A549 (cell line): Measurements from ENCODE around the gene ABHD3. TPM values are rescaled to one million over a fixed set of nuclear protein-coding genes. Genes with fewer than 3 reads are reported as not detected.

Experiments
- ATAC-seq, 2 experiments: fragments of 200-7000 bp in 1 of 2; fragments of >200 bp in 1 of 2; cut with Nextera tagmentation in 1 of 2; cut with Tn5 transposase in 1 of 2; 3 replicates each; pipeline versions ENCODE4 v1.8.0 to v1.9.1; 2018 to 2020; ENCODE audit warnings: mild to moderate bottlenecking in 1 of 2, moderate library complexity in 1 of 2
- CTCF ChIA-PET: fragments of 300-600 bp; sonication (Branson Sonifier 250); formaldehyde crosslinking; extraction: SDS; loops from one replicate; lab custom pipeline; 2021; ENCODE audit warnings: antibody characterized with exemption, inconsistent platforms; lab: Yijun Ruan, JAX
- POLR2A ChIA-PET: fragments of 350-600 bp; formaldehyde crosslinking; extraction: SDS; loops from one replicate; lab custom pipeline; 2021; ENCODE audit warnings: antibody characterized with exemption, inconsistent platforms; lab: Yijun Ruan, JAX
- DNase-seq, 2 experiments: peaks; one replicate each; pipeline versions ENCODE4 v3.0.0 to v3.0.0-alpha.2; 2011 to 2016; ENCODE audit warnings: low read depth in 1 of 2, low spot score in 1 of 2
- FAIRE-seq: peaks from 2 replicates; lab custom pipeline; 2011; peaks lifted over from hg19 to GRCh38; lab: Jason Lieb, UNC
- H3K27ac ChIP-seq, 2 experiments: fragments of >200 bp; sonication (Bioruptor Twin); formaldehyde crosslinking; 3 replicates each; pipeline ENCODE4 v1.5.1; 2016 to 2017
- H3K4me1 ChIP-seq: fragments of >200 bp; sonication (Bioruptor Twin); formaldehyde crosslinking; 3 replicates; pipeline ENCODE4 v1.6.1; 2016
- H3K4me2 ChIP-seq: fragments of >200 bp; sonication (Bioruptor Twin); formaldehyde crosslinking; 3 replicates; pipeline ENCODE4 v1.6.1; 2016
- H3K4me3 ChIP-seq: fragments of >200 bp; sonication (Bioruptor Twin); formaldehyde crosslinking; 3 replicates; pipeline ENCODE4 v1.5.1; 2016
- H3K9me3 ChIP-seq: fragments of >200 bp; sonication (Bioruptor Twin); formaldehyde crosslinking; 3 replicates; pipeline ENCODE4 v1.6.1; 2016
- BCL3 ChIP-seq: fragments of >200 bp; sonication (Bioruptor Twin); formaldehyde crosslinking; IDR thresholded peaks from 3 replicates; pipeline ENCODE4 v1.6.1; 2016
- BHLHE40 ChIP-seq: IDR thresholded peaks from 2 replicates; pipeline ENCODE4 v1.6.1; 2012; ENCODE audit warnings: low read depth, low read length, inconsistent platforms
- CEBPB ChIP-seq, 2 experiments: fragments of >200 bp in 1 of 2; sonication (Bioruptor Twin) in 1 of 2; formaldehyde crosslinking in 1 of 2; IDR thresholded peaks; 2 replicates each; pipeline ENCODE4 v1.6.1; 2012 to 2016
- E2F6 ChIP-seq: IDR thresholded peaks from 2 replicates; pipeline ENCODE4 v1.6.1; 2012; ENCODE audit warnings: low read depth, borderline replicate concordance
- EHF ChIP-seq: fragments of 250-450 bp; sonication (Bioruptor Pico); IDR thresholded peaks from 2 replicates; pipeline ENCODE4 v1.5.0; 2020; ENCODE audit warnings: mild to moderate bottlenecking
- EHMT2 ChIP-seq: fragments of 200-600 bp; sonication (generic); IDR thresholded peaks from 2 replicates; pipeline ENCODE4 v1.6.1; 2016; ENCODE audit warnings: antibody characterized with exemption, low read depth, mild to moderate bottlenecking, moderate library complexity
- ELK1 ChIP-seq: fragments of 150-350 bp; IDR thresholded peaks from 2 replicates; pipeline ENCODE4 v1.6.1; 2014; ENCODE audit warnings: low read depth, mild to moderate bottlenecking, low read length
- FOSL2 ChIP-seq, 2 experiments: fragments of 450-650 bp in 1 of 2; fragments of >200 bp in 1 of 2; sonication (Bioruptor Twin) in 1 of 2; formaldehyde crosslinking; IDR thresholded peaks; 2 replicates each; pipeline versions ENCODE4 v1.5.0 to v1.6.1; 2016 to 2020; ENCODE audit warnings: mild to moderate bottlenecking in 1 of 2, moderate library complexity in 1 of 2
- FOXS1 ChIP-seq: fragments of 250-450 bp; sonication (Bioruptor Pico); IDR thresholded peaks from 2 replicates; pipeline ENCODE4 v1.5.0; 2020; ENCODE audit warnings: mild to moderate bottlenecking, moderate library complexity
- GATA3 ChIP-seq: IDR thresholded peaks from 2 replicates; pipeline ENCODE4 v1.6.1; 2012; ENCODE audit warnings: borderline replicate concordance
- HEYL ChIP-seq: fragments of 250-450 bp; sonication (Bioruptor Pico); IDR thresholded peaks from 2 replicates; pipeline ENCODE4 v1.8.0; 2021; ENCODE audit warnings: mild to moderate bottlenecking, moderate library complexity
- HOXB13 ChIP-seq: fragments of 250-450 bp; sonication (Bioruptor Pico); IDR thresholded peaks from 2 replicates; pipeline ENCODE4 v1.5.0; 2020; ENCODE audit warnings: low read depth, mild to moderate bottlenecking, moderate library complexity
- HOXB5 ChIP-seq: fragments of 250-450 bp; sonication (Bioruptor Pico); IDR thresholded peaks from 2 replicates; pipeline ENCODE4 v1.5.0; 2020; ENCODE audit warnings: mild to moderate bottlenecking, moderate library complexity
- JUN ChIP-seq, 2 experiments: fragments of >200 bp; sonication (Bioruptor Twin); formaldehyde crosslinking; IDR thresholded peaks; 2 replicates in 1 of 2; 3 replicates in 1 of 2; pipeline ENCODE4 v1.6.1; 2016 to 2017
- JUNB ChIP-seq: fragments of >200 bp; sonication (Bioruptor Twin); formaldehyde crosslinking; IDR thresholded peaks from 2 replicates; pipeline ENCODE4 v1.6.1; 2016
- KDM1A ChIP-seq: fragments of 200-600 bp; sonication (generic); IDR thresholded peaks from 2 replicates; pipeline ENCODE4 v1.6.1; 2016; ENCODE audit warnings: low read depth, mild to moderate bottlenecking
- MAFK ChIP-seq: fragments of 450-650 bp; IDR thresholded peaks from 2 replicates; pipeline ENCODE4 v1.6.1; 2014; ENCODE audit not compliant: partially characterized antibody
- MAX ChIP-seq: IDR thresholded peaks from 2 replicates; pipeline ENCODE4 v1.6.1; 2012
- MAZ ChIP-seq: fragments of 150-350 bp; IDR thresholded peaks from 2 replicates; pipeline ENCODE4 v1.6.1; 2014; ENCODE audit warnings: antibody characterized with exemption, low read depth, low read length, borderline replicate concordance
- NPAS2 ChIP-seq: fragments of 250-450 bp; sonication (Bioruptor Pico); IDR thresholded peaks from 2 replicates; pipeline ENCODE4 v1.8.0; 2022; ENCODE audit warnings: mild to moderate bottlenecking, moderate library complexity, borderline replicate concordance
- PBX3 ChIP-seq: IDR thresholded peaks from 2 replicates; pipeline ENCODE4 v1.6.1; 2012
- PHF8 ChIP-seq: fragments of 200-600 bp; sonication (generic); IDR thresholded peaks from 2 replicates; pipeline ENCODE4 v1.6.1; 2016; ENCODE audit warnings: low read depth, mild to moderate bottlenecking, antibody characterized with exemption, moderate library complexity, borderline replicate concordance
- POLR2AphosphoS2 ChIP-seq: conservative IDR thresholded peaks from 2 replicates; pipeline ENCODE4 v1.6.1; 2012; ENCODE audit warnings: low read length, improper control_type of control experiment, inconsistent platforms
- RAD21 ChIP-seq, 2 experiments: fragments of >200 bp in 1 of 2; sonication (Bioruptor Twin) in 1 of 2; formaldehyde crosslinking in 1 of 2; IDR thresholded peaks in 1 of 2; conservative IDR thresholded peaks in 1 of 2; 2 replicates in 1 of 2; 3 replicates in 1 of 2; pipeline ENCODE4 v1.6.1; 2012 to 2018; ENCODE audit warnings: inconsistent platforms in 1 of 2
- RARB ChIP-seq: fragments of 250-450 bp; sonication (Bioruptor Pico); IDR thresholded peaks from 2 replicates; pipeline ENCODE4 v1.8.0; 2021; ENCODE audit warnings: mild to moderate bottlenecking, moderate library complexity
- RCOR1 ChIP-seq: fragments of 150-350 bp; IDR thresholded peaks from 2 replicates; pipeline ENCODE4 v1.6.1; 2014; ENCODE audit warnings: antibody characterized with exemption, low read length, low read depth
- RFX5 ChIP-seq: fragments of 450-650 bp; IDR thresholded peaks from 2 replicates; pipeline ENCODE4 v1.7.1; 2014; ENCODE audit warnings: antibody characterized with exemption, mild to moderate bottlenecking, moderate library complexity
- RNF2 ChIP-seq: fragments of 200-600 bp; sonication (generic); IDR thresholded peaks from 2 replicates; pipeline ENCODE4 v1.6.1; 2016; ENCODE audit warnings: low read depth, mild to moderate bottlenecking, antibody characterized with exemption, moderate library complexity, borderline replicate concordance
- SREBF2 ChIP-seq: fragments of 450-650 bp; IDR thresholded peaks from 2 replicates; pipeline ENCODE4 v1.6.1; 2014; ENCODE audit warnings: mild to moderate bottlenecking, moderate library complexity
- TFCP2L1 ChIP-seq: fragments of 250-450 bp; sonication (Bioruptor Pico); IDR thresholded peaks from 2 replicates; pipeline ENCODE4 v1.5.0; 2021; ENCODE audit warnings: mild to moderate bottlenecking
- USF2 ChIP-seq: fragments of 450-650 bp; IDR thresholded peaks from 2 replicates; pipeline ENCODE4 v1.6.1; 2014; ENCODE audit warnings: antibody characterized with exemption
- ZFP36 ChIP-seq: fragments of 450-650 bp; IDR thresholded peaks from 2 replicates; pipeline ENCODE4 v1.6.1; 2014; ENCODE audit warnings: borderline replicate concordance; ENCODE audit not compliant: partially characterized antibody
- WGBS: methylation state at CpG from one replicate; pipeline ENCODE4 v1.1.6; 2017; ENCODE audit errors: missing lambda C conversion rate; 5-methylcytosine and 5-hydroxymethylcytosine counted together
- polyA plus RNA-seq, 4 experiments: library from polyadenylated mRNA; depleted of rRNA in 3 of 4; stranded (reverse); fragments of >200 nt; fragmentation: RNase III in 1 of 4; extraction: RNeasy Plus Mini Kit Qiagen cat#74134 plus additional on column Dnase treatment in 1 of 4; gene quantifications; 2 replicates in 3 of 4; 3 replicates in 1 of 4; pipeline ENCODE4 v1.2.3, GENCODE V29; 2011 to 2017

The ABHD3 gene
- polyA plus RNA-seq, 2 of the 4 experiments (the other 2 are of a cell fraction), result 24.4 to 28.0 TPM

- no peak overlapping the region for H3K4me2 ChIP-seq
- CTCF ChIA-PET, result no interaction called here
- no peak for TF ChIP-seq EHMT2
- TF ChIP-seq ELK1, result no peak
- no peak for TF ChIP-seq BHLHE40
- no peak for TF ChIP-seq SREBF2
- no peak for TF ChIP-seq MAX
- no peak for TF ChIP-seq MAFK
- no peak for TF ChIP-seq HEYL (CRISPR knock-in tag)
- TF ChIP-seq JUNB, result no peak
- TF ChIP-seq EHF (CRISPR knock-in tag), result no peak
- no peak for TF ChIP-seq CEBPB (IDR thresholded peaks at IDR 0.05)
- no peak for TF ChIP-seq RFX5
- no peak for TF ChIP-seq JUN (IDR thresholded peaks at IDR 0.05)
- TF ChIP-seq NPAS2 (CRISPR knock-in tag), result no peak
- no peak for TF ChIP-seq PBX3
- no peak for TF ChIP-seq TFCP2L1 (CRISPR knock-in tag)
- TF ChIP-seq ZFP36, result no peak
- no peak for TF ChIP-seq FOSL2 (IDR thresholded peaks at IDR 0.05)
- TF ChIP-seq FOSL2 (CRISPR knock-in tag; IDR thresholded peaks at IDR 0.05), result no peak
- no peak for TF ChIP-seq USF2
- ATAC-seq, result no peak
- no peak overlapping the region for H3K4me3 ChIP-seq
- no peak for DNase-seq
- H3K27ac ChIP-seq, result no peak overlapping the region
- no peaks in the 10 kb centered on the region for H3K4me1 ChIP-seq
- 83% methylated on average over 4 of the region's 4 CpGs for WGBS
- POLR2A ChIA-PET, result no interaction called here
- no peak for FAIRE-seq
- no peaks in the 10 kb centered on the region for H3K9me3 ChIP-seq
Observed at GRCh38 chr18:21725201-21725600, 20.6 kb upstream of the ABHD3 start.

GRCh38 chr18:21722687-21723086 lies 18.1 kb upstream of the ABHD3 start:
- POLR2A ChIA-PET, result no interaction called here
- no peak for FAIRE-seq
- CTCF ChIA-PET, result no interaction called here

GRCh38 chr18:21714474-21714873 lies 9.9 kb upstream of the ABHD3 start:
- Histone ChIP-seq H3K4me1 (no peaks in the 10 kb centered on the region), H3K4me2 (no peak overlapping the region), H3K27ac (no peak overlapping the region), H3K9me3 (peaks cover 3% of the 10 kb centered on the region; the same call in 1 of the 3 replicates)
- CTCF ChIA-PET, result no interaction called here
- WGBS, result 90% methylated on average over 1 of the region's 1 CpG
- ATAC-seq (no peak), FAIRE-seq (no peak), DNase-seq (no peak)
- no peak for TF ChIP-seq CEBPB (IDR thresholded peaks at IDR 0.05)
- TF ChIP-seq MAFK, result no peak
- TF ChIP-seq RNF2, result no peak
- TF ChIP-seq POLR2AphosphoS2, result no peak
- TF ChIP-seq RAD21 (conservative IDR thresholded peaks at IDR 0.05 in 1 of 2, IDR thresholded peaks at IDR 0.05 in 1 of 2), result no peak
- TF ChIP-seq HOXB5 (CRISPR knock-in tag), result no peak
- no peak for TF ChIP-seq BCL3
- no peak for TF ChIP-seq MAZ
- no peak for TF ChIP-seq E2F6
- no peak for TF ChIP-seq RCOR1
- TF ChIP-seq TFCP2L1 (CRISPR knock-in tag), result no peak
- no peak for TF ChIP-seq FOSL2 (IDR thresholded peaks at IDR 0.05)
- no peak for TF ChIP-seq FOSL2 (CRISPR knock-in tag; IDR thresholded peaks at IDR 0.05)
- no peak for TF ChIP-seq FOXS1 (CRISPR knock-in tag)
- TF ChIP-seq HOXB13, result no peak
- TF ChIP-seq GATA3, result no peak
- TF ChIP-seq RARB (CRISPR knock-in tag), result no peak
- TF ChIP-seq KDM1A, result no peak
- TF ChIP-seq, all 56 proteins: peak for 0
- POLR2A ChIA-PET, result no interaction called here
- H3K4me3 ChIP-seq, result no peak overlapping the region

More at GRCh38 chr18:21722687-21723086, 18.1 kb upstream of the ABHD3 start:
- DNase-seq, result no peak
- Histone ChIP-seq H3K27ac (no peak overlapping the region), H3K4me2 (no peak overlapping the region), H3K9me3 (no peaks in the 10 kb centered on the region), H3K4me1 (no peaks in the 10 kb centered on the region), H3K4me3 (no peak overlapping the region)
- TF ChIP-seq PHF8, result no peak
- TF ChIP-seq EHMT2, result no peak
- no peak for TF ChIP-seq JUNB
- 85% methylated on average over 2 of the region's 2 CpGs for WGBS
- ATAC-seq, result no peak
